Measurements from ENCODE around the gene PPP1CA. TPM values are rescaled to one million over a fixed set of nuclear protein-coding genes. Genes with fewer than 3 reads are reported as not detected.

Gene PPP1CA
- total and polyA plus RNA-seq, 8 donors = 49.0 to 72.8 (median 62.9) TPM

- no peak for TF ChIP-seq CTCF (IDR thresholded peaks at IDR 0.05)
- Histone ChIP-seq H3K27ac (no peak overlapping the region), H3K36me3 (no peaks in the 10 kb centered on the region), H3K9me3 (no peaks in the 10 kb centered on the region), H3K27me3 (no peaks in the 10 kb centered on the region), H3K4me1 (peaks cover 0 to 10% (median 5%) of the 10 kb centered on the region in 3 donors), H3K4me3 (no peak overlapping the region)
- ATAC-seq = no peak
- no peak for FAIRE-seq
- intact Hi-C loops (cut with DNase I) = no loop called here
- WGBS, 2 donors = 86 to 94% methylated on average over 15 to 17 of the region's 17 CpGs
- peak in 2 of 6 donors; percentile 43 to 77 for DNase-seq
These were observed 38.8 kb upstream of the PPP1CA start for GRCh38 chr11:67440229-67441097.

- peak in 3 of 6 donors; percentile 53 to 76 (median 62) for DNase-seq
- no peak for TF ChIP-seq CTCF (IDR thresholded peaks at IDR 0.05)
- whole genome bisulfite sequencing, 2 donors = 81 to 84% methylated on average over 31 of the region's 31 CpGs
- H3K4me1 ChIP-seq = peaks cover 0 to 10% (median 5%) of the 10 kb centered on the region in 3 donors
- no peak overlapping the region for H3K27ac ChIP-seq
- H3K9me3 ChIP-seq = no peaks in the 10 kb centered on the region
- ATAC-seq = no peak
- FAIRE-seq = no peak
- no peak overlapping the region for H3K4me3 ChIP-seq
- intact Hi-C loops (cut with DNase I) = loop anchor here in 1 of 3 donors (10.0 kb wide), 1 partner anchor 55 kb away; no protein-coding TSS in a partner anchor
- H3K27me3 ChIP-seq = no peaks in the 10 kb centered on the region
- peaks cover 0 to 2% (median 0%) of the 10 kb centered on the region in 3 donors for H3K36me3 ChIP-seq
These were observed 37.9 kb upstream of the PPP1CA start for GRCh38 chr11:67439321-67440228.

- Histone ChIP-seq H3K27me3 (no peaks in the 10 kb centered on the region), H3K4me3 (peak overlapping the region in 1 of 4 donors; percentile 12), H3K9me3 (no peaks in the 10 kb centered on the region), H3K4me1 (peaks cover 0 to 7% (median 5%) of the 10 kb centered on the region in 3 donors), H3K27ac (no peak overlapping the region), H3K36me3 (peaks cover 0 to 8% (median 5%) of the 10 kb centered on the region in 3 donors)
- DNase-seq = peak in 3 of 6 donors; percentile 51 to 80 (median 56)
- intact Hi-C loops (cut with DNase I) = loop anchor here in 1 of 3 donors (10.0 kb wide), 1 partner anchor 56 kb away; no protein-coding TSS in a partner anchor
- FAIRE-seq = no peak
- WGBS, 2 donors = 84 to 86% methylated on average over 40 to 41 of the region's 41 CpGs
- no peak for TF ChIP-seq CTCF (IDR thresholded peaks at IDR 0.05)
- no peak for ATAC-seq
These were observed 36.7 kb upstream of the PPP1CA start for GRCh38 chr11:67438158-67438902.

- FAIRE-seq (no peak), DNase-seq (no peak), ATAC-seq (no peak)
- no peak for TF ChIP-seq CTCF (IDR thresholded peaks at IDR 0.05)
- intact Hi-C loops (cut with DNase I) = loop anchor here in 1 of 3 donors (10.0 kb wide), 1 partner anchor 57 kb away; no protein-coding TSS in a partner anchor
- Histone ChIP-seq H3K27me3 (no peaks in the 10 kb centered on the region), H3K9me3 (no peaks in the 10 kb centered on the region), H3K4me3 (peak overlapping the region in 1 of 4 donors; percentile 12), H3K4me1 (peaks cover 0 to 7% (median 5%) of the 10 kb centered on the region in 3 donors), H3K36me3 (peaks cover 0 to 13% (median 10%) of the 10 kb centered on the region in 3 donors), H3K27ac (no peak overlapping the region)
- WGBS, 2 donors = 79 to 81% methylated on average over 3 of the region's 3 CpGs
These were observed 36.1 kb upstream of the PPP1CA start for GRCh38 chr11:67437809-67438157.

Data from pancreas (tissue), 10 donors.